ENCODE measurements around the gene MED6.

- TF ChIP-seq CTCF (IDR thresholded peaks at IDR 0.05) (no peak), REST (IDR thresholded peaks at IDR 0.05; ENCODE audit: insufficient read depth in 1 of 2, low read depth in 2 of 2, low read length in 1 of 2) (no peak)
Observed at GRCh38 chr14:70601162-70601561, 707 bp upstream of the MED6 start.

Measured in Panc1 (cell line).